Activated T-helper 2 cell treated with anti-CD3 and anti-CD28 coated beads, Interferon-gamma antibody, Interleukin-2, Interleukin-4, amounts not matched to agents 10 μg/mL and 5 μg/mL and 100 μg/mL, durations not matched to agents 14 hours and 24 hours and 36 hours (primary cell): ENCODE data around the gene OSTC. TPM values are rescaled to one million over a fixed set of nuclear protein-coding genes. Genes with fewer than 3 reads are reported as not detected.
"Not testable (repeated sequence)": the region's sequence is repeated elsewhere in the genome, so short reads cannot be mapped to it uniquely, and the experiment has no call there.

Experiments used
- DNase-seq: peaks from one replicate; pipeline ENCODE4 v3.0.0; 2021; ENCODE audit warnings: low spot score
- H3K27ac Mint-ChIP-seq: one replicate; pipeline ENCODE4 v1.8.0; 2021; ENCODE audit warnings: mixed read lengths
- H3K27me3 Mint-ChIP-seq: one replicate; pipeline ENCODE4 v1.8.0; 2021; ENCODE audit warnings: low read depth, mixed read lengths
- H3K36me3 Mint-ChIP-seq: one replicate; pipeline ENCODE4 v1.8.0; 2021; ENCODE audit warnings: low read depth, mixed read lengths
- H3K4me1 Mint-ChIP-seq: one replicate; pipeline ENCODE4 v1.8.0; 2021; ENCODE audit warnings: low read depth, mixed read lengths
- H3K4me3 Mint-ChIP-seq: one replicate; pipeline ENCODE4 v1.8.0; 2021; ENCODE audit warnings: low read depth, mild to moderate bottlenecking, moderate library complexity, mixed read lengths
- H3K9me3 Mint-ChIP-seq: one replicate; pipeline ENCODE4 v1.8.0; 2021; ENCODE audit warnings: mixed read lengths
- intact Hi-C: fragments of 100-400 bp; cut with micrococcal nuclease; formaldehyde crosslinking; loops from one replicate; pipeline ENCODE4 v1.15.1; 2023
- total RNA-seq: library from RNA; stranded (reverse); gene quantifications from 2 replicates; pipeline ENCODE4 v1.2.3, GENCODE V29; 2022

The OSTC gene
- total RNA-seq, 1 donor from 2014 or later, result 113 TPM

- no peaks in the 10 kb centered on the region for H3K36me3 Mint-ChIP-seq
- DNase-seq, result no peak
- H3K27ac Mint-ChIP-seq, result no peak overlapping the region
- intact Hi-C loops, result no loop called here
- peaks cover 7% of the 10 kb centered on the region for H3K27me3 Mint-ChIP-seq
- no peak overlapping the region for H3K4me3 Mint-ChIP-seq
- peaks cover 9% of the 10 kb centered on the region for H3K4me1 Mint-ChIP-seq
- H3K9me3 Mint-ChIP-seq, result no peaks in the 10 kb centered on the region
Measured at GRCh38 chr4:108703966-108704365, 53.6 kb downstream of the OSTC start.

- H3K27me3 Mint-ChIP-seq, result peaks cover 3% of the 10 kb centered on the region
- DNase-seq, result no peak
- no peaks in the 10 kb centered on the region for H3K9me3 Mint-ChIP-seq
Measured at GRCh38 chr4:108706289-108706688, 55.9 kb downstream of the OSTC start.

GRCh38 chr4:108709234-108709633 is 58.8 kb downstream of the OSTC start:
- Mint-ChIP-seq H3K9me3 (no peaks in the 10 kb centered on the region), H3K36me3 (no peaks in the 10 kb centered on the region), H3K27me3 (no peaks in the 10 kb centered on the region), H3K4me1 (no peaks in the 10 kb centered on the region), H3K27ac (no peak overlapping the region), H3K4me3 (no peak overlapping the region)
- intact Hi-C loops, result no loop called here
- DNase-seq, result no peak

More at GRCh38 chr4:108706289-108706688, 55.9 kb downstream of the OSTC start:
- no peaks in the 10 kb centered on the region for H3K36me3 Mint-ChIP-seq
- H3K27ac Mint-ChIP-seq, result no peak overlapping the region
- intact Hi-C loops, result no loop called here
- H3K4me1 Mint-ChIP-seq, result peaks cover 9% of the 10 kb centered on the region
- no peak overlapping the region for H3K4me3 Mint-ChIP-seq

- no peaks in the 10 kb centered on the region for H3K4me1 Mint-ChIP-seq
- intact Hi-C loops, result no loop called here
Measured at GRCh38 chr4:108709722-108710121, 59.3 kb downstream of the OSTC start.

GRCh38 chr4:108710578-108710977 is 60.2 kb downstream of the OSTC start:
- H3K4me1 Mint-ChIP-seq, DNase-seq, intact Hi-C loops, H3K27ac Mint-ChIP-seq, H3K36me3 Mint-ChIP-seq, H3K27me3 Mint-ChIP-seq, H3K9me3 Mint-ChIP-seq, H3K4me3 Mint-ChIP-seq: not testable (repeated sequence)

More at GRCh38 chr4:108709722-108710121, 59.3 kb downstream of the OSTC start:
- no peak for DNase-seq
- H3K36me3 Mint-ChIP-seq, result no peaks in the 10 kb centered on the region
- H3K4me3 Mint-ChIP-seq, result no peak overlapping the region
- no peak overlapping the region for H3K27ac Mint-ChIP-seq
- no peaks in the 10 kb centered on the region for H3K9me3 Mint-ChIP-seq
- H3K27me3 Mint-ChIP-seq, result no peaks in the 10 kb centered on the region

- Mint-ChIP-seq H3K27ac (no peak overlapping the region), H3K36me3 (no peaks in the 10 kb centered on the region), H3K4me1 (no peaks in the 10 kb centered on the region), H3K9me3 (no peaks in the 10 kb centered on the region), H3K27me3 (no peaks in the 10 kb centered on the region), H3K4me3 (no peak overlapping the region)
- DNase-seq, result no peak
- intact Hi-C loops, result no loop called here
Measured at GRCh38 chr4:108714880-108715279, 64.5 kb downstream of the OSTC start.

- Mint-ChIP-seq H3K4me1 (no peaks in the 10 kb centered on the region), H3K27me3 (peaks cover 7% of the 10 kb centered on the region), H3K27ac (no peak overlapping the region), H3K9me3 (no peaks in the 10 kb centered on the region), H3K36me3 (no peaks in the 10 kb centered on the region), H3K4me3 (no peak overlapping the region)
- intact Hi-C loops, result no loop called here
- DNase-seq, result no peak
Measured at GRCh38 chr4:108716340-108716739, 65.9 kb downstream of the OSTC start.

- Mint-ChIP-seq H3K9me3 (no peaks in the 10 kb centered on the region), H3K27ac (no peak overlapping the region), H3K36me3 (no peaks in the 10 kb centered on the region), H3K27me3 (peaks cover 10% of the 10 kb centered on the region), H3K4me3 (no peak overlapping the region), H3K4me1 (no peaks in the 10 kb centered on the region)
- intact Hi-C loops, result no loop called here
- no peak for DNase-seq
Measured at GRCh38 chr4:108717386-108717785, 67.0 kb downstream of the OSTC start.

Other genes starting within 250 kb of the OSTC start
- gene RPL34, start 30.0 kb upstream of the OSTC start, total RNA-seq, result 1,375 and 1,412 TPM in 2 replicates
- not detected in 2 replicates for gene ETNPPL, start 112.5 kb downstream of the OSTC start, total RNA-seq